ENCODE results near the gene TPPP. TPM values are rescaled to one million over a fixed set of nuclear protein-coding genes. Genes with fewer than 3 reads are reported as not detected.
A peak's percentile ranks its signal among the peaks of the same experiment; 100 is the strongest.

The TPPP gene
- total and polyA plus RNA-seq, 9 donors, result 1.1 to 8.8 (median 2.3) TPM

DNA sequence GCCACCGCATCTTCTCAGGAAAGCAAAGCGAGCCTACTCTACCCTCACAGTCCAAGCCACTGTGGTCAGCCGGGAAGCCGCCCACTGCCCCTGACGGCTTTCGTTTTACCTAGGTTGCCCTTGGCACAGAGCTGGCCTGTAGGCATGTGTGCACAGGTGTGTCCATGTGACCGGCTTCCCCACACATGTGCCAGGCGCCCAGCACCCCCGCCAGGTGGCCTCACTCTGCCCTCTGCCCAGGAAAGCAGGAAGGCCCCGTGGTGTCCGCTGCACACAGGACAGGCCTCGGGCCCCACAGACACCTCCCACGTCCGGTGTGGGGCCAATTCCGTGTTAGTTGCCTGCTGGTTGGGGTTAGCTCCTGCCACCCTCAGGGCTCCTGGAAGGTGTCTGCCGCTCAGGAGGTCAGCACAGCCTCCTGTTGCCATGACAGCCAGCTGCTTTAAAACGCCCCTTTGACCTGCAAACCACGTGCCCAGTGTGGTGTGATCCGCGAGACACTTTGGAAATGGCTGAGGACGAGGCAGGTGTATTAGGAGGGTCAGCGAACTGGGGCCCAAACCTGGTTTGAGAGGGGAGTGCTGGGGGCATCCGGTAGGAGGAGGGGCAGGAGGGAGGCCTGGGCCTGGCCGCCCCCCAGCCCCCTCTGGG is 28.7 kb downstream of the TPPP start:
- Histone ChIP-seq H3K36me3 (no peaks in the 10 kb centered on the region), H3K27ac (no peak overlapping the region), H3K4me3 (no peak overlapping the region), H3K27me3 (no peaks in the 10 kb centered on the region), H3K4me1 (ENCODE audit: insufficient read depth) (no peaks in the 10 kb centered on the region), H3K9me3 (no peaks in the 10 kb centered on the region)
- 84 to 85% (median 84%) methylated on average over 23 to 24 of the region's 24 CpGs for WGBS, 3 donors
- no peak for DNase-seq
- TF ChIP-seq, protein P1, sequence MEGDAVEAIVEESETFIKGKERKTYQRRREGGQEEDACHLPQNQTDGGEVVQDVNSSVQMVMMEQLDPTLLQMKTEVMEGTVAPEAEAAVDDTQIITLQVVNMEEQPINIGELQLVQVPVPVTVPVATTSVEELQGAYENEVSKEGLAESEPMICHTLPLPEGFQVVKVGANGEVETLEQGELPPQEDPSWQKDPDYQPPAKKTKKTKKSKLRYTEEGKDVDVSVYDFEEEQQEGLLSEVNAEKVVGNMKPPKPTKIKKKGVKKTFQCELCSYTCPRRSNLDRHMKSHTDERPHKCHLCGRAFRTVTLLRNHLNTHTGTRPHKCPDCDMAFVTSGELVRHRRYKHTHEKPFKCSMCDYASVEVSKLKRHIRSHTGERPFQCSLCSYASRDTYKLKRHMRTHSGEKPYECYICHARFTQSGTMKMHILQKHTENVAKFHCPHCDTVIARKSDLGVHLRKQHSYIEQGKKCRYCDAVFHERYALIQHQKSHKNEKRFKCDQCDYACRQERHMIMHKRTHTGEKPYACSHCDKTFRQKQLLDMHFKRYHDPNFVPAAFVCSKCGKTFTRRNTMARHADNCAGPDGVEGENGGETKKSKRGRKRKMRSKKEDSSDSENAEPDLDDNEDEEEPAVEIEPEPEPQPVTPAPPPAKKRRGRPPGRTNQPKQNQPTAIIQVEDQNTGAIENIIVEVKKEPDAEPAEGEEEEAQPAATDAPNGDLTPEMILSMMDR (IDR thresholded peaks at IDR 0.05), result no peak
- no peak for TF ChIP-seq EP300 (IDR thresholded peaks at IDR 0.05)
- no peak for TF ChIP-seq POLR2A (IDR thresholded peaks at IDR 0.05)
- intact Hi-C loops (cut with DNase I), result no loop called here

DNA sequence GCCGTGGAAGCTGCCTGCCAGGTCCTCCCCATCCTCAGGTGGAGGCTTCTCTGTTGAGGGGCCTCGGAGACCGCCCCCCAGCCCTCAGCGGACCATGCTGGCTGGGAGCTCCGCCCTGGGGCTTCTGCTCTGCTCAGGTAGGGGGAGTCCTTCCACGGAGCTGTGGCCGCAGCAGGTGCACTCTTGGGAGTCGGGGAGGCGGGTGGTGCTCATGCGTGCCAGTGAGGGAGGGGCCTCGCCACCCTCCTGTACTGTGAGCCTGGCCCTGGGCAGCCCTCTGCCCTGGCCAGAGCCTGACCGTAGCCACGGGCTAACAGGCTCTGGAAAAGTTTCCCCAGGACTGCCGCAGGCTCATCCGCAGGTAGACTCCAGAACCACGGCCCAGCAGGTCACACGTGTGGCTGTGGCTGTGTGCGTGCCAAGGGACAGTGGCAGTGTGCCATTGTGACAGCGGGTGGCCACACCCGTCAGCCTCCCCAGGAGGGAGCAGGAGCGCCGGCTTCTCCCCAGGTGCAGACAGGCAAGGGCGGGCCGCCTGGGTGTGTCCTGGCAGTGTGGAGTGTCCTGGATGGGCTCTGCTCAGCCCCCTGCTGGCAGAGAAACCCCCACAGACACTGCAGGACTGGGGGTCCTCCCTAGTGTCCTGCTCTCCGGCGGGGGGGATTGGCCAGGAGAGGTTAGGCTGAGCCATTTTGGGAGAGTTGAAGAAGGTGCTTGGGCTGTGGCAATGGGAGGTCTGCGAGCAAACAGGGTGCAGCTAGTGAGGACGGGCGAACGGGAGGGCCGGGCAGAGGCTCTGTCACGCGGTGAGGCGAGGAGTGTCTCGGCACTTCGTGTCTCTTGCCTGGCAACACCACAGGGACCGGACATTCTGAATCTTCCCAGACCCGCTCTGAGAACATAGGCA is 29.5 kb downstream of the TPPP start:
- TF ChIP-seq EP300 (IDR thresholded peaks at IDR 0.05) (no peak), POLR2A (IDR thresholded peaks at IDR 0.05) (no peak)
- TF ChIP-seq, protein P1 (IDR thresholded peaks at IDR 0.05), result no peak
- intact Hi-C loops (cut with DNase I), result no loop called here
- WGBS, 3 donors, result 93 to 98% (median 93%) methylated on average over 38 of the region's 38 CpGs
- no peaks in the 10 kb centered on the region for H3K9me3 ChIP-seq
- no peak overlapping the region for H3K4me3 ChIP-seq
- no peaks in the 10 kb centered on the region for H3K36me3 ChIP-seq
- H3K4me1 ChIP-seq (ENCODE audit: insufficient read depth), result no peaks in the 10 kb centered on the region
- H3K27me3 ChIP-seq, result no peaks in the 10 kb centered on the region
- no peak for DNase-seq
- H3K27ac ChIP-seq, result no peak overlapping the region

DNA sequence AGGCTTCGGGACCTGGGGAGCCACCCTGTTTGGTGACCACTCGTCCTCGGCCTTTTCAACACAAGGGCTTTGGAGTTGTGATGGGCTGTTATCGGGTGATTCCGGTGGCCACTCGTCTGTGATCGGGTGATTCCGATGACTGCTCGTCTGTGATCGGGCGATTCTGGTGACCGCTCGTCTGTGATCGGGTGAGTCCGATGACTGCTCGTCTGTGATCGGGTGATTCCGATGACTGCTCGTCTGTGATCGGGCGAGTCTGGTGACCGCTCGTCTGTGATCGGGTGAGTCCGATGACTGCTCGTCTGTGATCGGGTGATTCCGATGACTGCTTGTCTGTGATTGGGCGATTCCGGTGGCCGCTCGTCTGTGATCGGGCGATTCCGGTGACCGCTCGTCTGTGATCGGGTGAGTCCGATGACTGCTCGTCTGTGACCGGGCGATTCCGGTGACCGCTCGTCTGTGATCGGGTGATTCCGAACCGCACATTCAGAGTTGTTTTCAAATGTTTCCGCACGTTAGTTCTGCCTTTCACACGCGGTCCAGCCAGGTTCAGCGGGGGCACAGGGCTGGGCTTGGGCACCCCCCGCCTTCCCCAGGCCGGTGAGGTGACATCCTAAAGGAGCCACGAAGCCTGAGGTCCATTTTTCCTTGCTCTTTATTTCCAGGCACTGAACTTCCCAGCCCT is 30.3 kb downstream of the TPPP start:
- intact Hi-C loops (cut with DNase I), result no loop called here
- H3K4me1 ChIP-seq (ENCODE audit: insufficient read depth), result no peaks in the 10 kb centered on the region
- TF ChIP-seq POLR2A (IDR thresholded peaks at IDR 0.05), result no peak
- no peak for TF ChIP-seq EP300 (IDR thresholded peaks at IDR 0.05)
- TF ChIP-seq, protein P1 (IDR thresholded peaks at IDR 0.05), result no peak
- no peaks in the 10 kb centered on the region for H3K36me3 ChIP-seq
- H3K9me3 ChIP-seq, result peaks cover 0 to 3% of the 10 kb centered on the region in 2 donors
- no peaks in the 10 kb centered on the region for H3K27me3 ChIP-seq
- no peak for DNase-seq
- 93 to 97% (median 96%) methylated on average over 56 of the region's 56 CpGs for WGBS, 3 donors
- no peak overlapping the region for H3K27ac ChIP-seq
- H3K4me3 ChIP-seq, result no peak overlapping the region

DNA sequence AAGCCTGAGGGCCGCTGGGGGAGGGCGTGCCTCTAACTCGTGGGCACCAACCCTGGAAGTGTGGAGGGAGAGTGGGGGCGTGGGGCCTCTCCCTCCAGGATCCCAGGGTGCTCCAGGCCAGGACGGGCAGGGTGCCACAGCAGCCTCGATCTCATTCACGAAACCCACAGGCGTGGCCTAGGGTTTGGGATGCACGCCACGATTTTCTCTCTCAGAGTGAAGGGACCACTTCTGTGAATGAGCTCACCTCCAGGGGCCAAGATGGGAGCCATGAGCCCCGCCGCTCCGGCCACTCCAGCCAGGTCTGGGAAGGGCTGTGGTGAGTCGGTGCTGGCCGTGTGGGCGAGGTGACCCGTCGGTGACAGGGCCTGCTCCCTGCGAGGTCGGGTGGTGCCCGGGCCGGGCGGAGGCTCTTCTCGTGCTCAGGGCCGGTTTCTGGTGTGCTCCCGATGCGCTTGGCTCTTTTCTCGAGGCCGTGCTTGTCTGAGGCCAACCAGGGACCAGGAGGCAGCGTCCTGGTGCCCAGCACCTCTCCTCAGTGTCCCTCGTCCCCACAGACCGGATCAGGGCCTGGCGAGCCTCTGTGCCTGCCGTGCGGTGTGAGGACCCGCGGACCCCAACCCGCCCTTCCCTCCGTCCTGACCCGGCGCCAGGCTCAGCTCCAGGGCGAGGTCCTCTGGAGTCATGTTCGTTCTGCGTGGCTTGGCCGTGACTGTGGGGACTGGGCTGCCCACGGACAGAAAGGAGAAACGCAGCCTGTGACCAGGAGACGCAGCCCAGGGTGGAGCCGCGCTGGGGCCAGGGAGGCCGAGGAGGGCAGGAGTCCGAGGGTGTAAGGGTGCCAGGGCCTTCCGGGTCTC is 31.0 kb downstream of the TPPP start:
- intact Hi-C loops (cut with DNase I), result no loop called here
- Histone ChIP-seq H3K27me3 (no peaks in the 10 kb centered on the region), H3K27ac (no peak overlapping the region), H3K36me3 (peaks cover 2% of the 10 kb centered on the region), H3K4me1 (ENCODE audit: insufficient read depth) (no peaks in the 10 kb centered on the region), H3K9me3 (peaks cover 0 to 3% of the 10 kb centered on the region in 2 donors), H3K4me3 (no peak overlapping the region)
- TF ChIP-seq POLR2A (IDR thresholded peaks at IDR 0.05) (no peak), EP300 (IDR thresholded peaks at IDR 0.05) (no peak)
- TF ChIP-seq, protein P1 (IDR thresholded peaks at IDR 0.05), result no peak
- peak in 1 of 5 donors; percentile 20 for DNase-seq
- 95 to 98% (median 97%) methylated on average over 53 of the region's 53 CpGs for WGBS, 3 donors

Data from ovary (tissue), 9 donors.